Skeletal muscle cell (primary cell): Measurements from ENCODE around the gene FUNDC2.
"Not testable (repeated sequence)": the region's sequence is repeated elsewhere in the genome, so short reads cannot be mapped to it uniquely, and the experiment has no call there.

Experiments used
- DNase-seq: peaks from one replicate; pipeline ENCODE4 v3.0.0-alpha.2; 2010; ENCODE audit warnings: low read depth
- H3K4me3 ChIP-seq: 2 replicates; pipeline ENCODE4 v1.5.1; 2011; ENCODE audit warnings: low read depth, mild to moderate bottlenecking, control low read depth, low read length, moderate library complexity

FUNDC2 gene, protein sequence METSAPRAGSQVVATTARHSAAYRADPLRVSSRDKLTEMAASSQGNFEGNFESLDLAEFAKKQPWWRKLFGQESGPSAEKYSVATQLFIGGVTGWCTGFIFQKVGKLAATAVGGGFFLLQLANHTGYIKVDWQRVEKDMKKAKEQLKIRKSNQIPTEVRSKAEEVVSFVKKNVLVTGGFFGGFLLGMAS

DNA sequence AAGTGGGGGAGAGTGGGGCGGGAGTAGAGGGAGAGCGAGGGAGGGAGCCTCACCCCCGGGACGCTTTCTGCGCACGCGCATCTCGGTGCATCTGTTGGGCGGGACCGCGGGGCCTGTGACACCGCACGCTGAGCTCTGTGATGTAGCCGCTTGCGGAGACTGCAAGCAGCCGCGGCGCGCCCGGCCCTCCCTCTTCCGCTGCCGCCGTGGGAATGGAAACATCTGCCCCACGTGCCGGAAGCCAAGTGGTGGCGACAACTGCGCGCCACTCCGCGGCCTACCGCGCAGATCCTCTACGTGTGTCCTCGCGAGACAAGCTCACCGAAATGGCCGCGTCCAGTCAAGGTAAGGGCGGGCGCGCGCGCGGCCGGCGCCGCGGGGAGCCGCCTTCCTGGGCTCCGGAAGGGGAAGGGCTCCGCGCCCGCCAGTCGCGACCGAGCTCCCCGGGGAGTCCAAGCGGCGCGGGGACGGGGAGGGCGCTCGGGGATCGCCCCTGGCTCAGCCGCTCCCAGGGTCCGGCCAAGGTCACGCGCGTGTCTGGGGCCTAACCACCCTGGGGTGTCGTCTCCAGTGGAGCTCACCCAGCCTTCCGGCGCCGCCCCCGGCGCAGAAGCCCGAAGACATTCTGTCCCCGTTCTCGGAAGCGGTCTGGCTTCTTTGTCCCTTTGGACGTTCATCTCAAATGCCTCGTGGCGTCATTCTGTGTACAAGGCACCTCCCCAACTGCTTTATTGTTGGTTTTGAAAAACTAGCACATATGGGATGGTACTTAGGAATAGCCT, at the start of gene FUNDC2:
Gene FUNDC2 (plus strand): TSS at position 118 of the 782 bp plus-strand sequence. CDS start 95 bp downstream, at position 213.
- DNase-seq: peak; percentile 80
- peak within 1 kb of the TSS; percentile 67 for H3K4me3 ChIP-seq

DNA sequence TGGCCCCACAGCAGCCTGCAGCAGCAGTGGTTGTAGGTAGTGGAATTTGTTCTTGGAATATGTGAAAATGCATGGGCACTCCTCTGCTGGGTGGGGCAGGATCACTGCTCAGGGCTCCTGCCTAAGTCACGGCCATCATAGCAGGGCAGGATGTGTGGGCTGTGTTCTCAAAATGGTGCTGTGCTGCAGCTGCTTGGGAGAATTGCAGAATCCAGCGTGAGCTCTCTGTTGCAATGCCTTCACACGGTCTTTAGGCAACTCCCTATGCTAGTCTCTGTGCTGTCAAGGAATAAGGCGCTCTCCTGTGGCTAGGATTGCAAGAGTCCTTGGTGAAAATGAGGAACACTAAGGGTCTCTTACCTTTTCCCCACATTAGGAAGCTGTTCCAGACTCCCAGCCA, 47.0 kb upstream of the FUNDC2 start:
- H3K4me3 ChIP-seq: no peak overlapping the region
- no peak for DNase-seq

DNA sequence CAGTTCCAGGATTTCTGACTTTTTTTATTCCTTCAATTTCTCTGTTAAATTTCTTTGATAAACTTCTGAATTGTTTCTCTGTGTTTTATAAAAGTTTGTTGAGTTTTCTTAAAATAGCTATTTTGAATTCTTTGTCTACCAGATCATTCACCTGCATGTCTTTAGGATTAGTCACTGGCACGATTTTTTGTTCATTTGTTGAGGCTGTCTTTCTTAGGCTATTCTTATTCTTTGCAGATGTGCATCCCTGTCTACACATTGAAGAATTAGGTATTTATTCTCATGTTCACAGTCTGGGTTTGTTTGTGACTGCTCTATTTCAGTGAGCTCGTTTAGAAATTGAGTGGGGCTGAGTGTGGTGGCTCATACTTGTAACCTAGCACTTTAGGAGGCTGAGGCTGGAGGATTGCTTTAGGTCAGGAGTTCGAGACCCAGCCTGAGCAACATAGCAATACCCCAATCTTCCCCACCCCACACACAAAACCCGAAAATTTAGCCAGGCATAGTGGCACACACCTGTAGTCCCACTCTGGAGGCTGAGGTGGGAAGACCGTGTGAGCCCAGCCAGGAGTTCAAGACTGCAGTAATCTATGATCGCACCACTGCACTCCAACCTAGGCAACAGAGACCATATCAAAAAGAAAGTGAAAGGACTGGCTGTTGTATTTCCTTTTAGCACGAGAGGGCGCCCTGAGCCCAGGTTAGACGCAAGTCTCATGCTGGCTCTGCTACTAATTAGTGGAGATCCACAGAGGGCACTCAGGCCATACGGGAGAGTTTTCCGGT, 46.1 kb upstream of the FUNDC2 start:
- DNase-seq: peak; percentile 4
- peak overlapping the region; percentile 38 for H3K4me3 ChIP-seq

DNA sequence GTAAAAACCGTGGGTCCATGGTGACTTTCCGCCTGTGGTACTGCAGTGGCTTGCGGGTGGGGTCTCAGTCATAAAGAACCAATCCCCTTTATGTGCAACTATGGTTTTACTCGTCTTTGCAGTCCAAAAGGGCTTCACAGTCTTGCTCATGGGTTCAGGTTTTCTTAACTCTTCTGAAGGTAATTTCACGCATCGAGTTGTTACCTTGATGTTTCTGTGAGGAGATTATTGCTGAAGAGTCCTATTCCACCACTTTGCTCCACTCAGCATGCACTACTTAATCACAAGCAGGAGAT, 45.6 kb upstream of the FUNDC2 start:
- no peak for DNase-seq
- no peak overlapping the region for H3K4me3 ChIP-seq

DNA sequence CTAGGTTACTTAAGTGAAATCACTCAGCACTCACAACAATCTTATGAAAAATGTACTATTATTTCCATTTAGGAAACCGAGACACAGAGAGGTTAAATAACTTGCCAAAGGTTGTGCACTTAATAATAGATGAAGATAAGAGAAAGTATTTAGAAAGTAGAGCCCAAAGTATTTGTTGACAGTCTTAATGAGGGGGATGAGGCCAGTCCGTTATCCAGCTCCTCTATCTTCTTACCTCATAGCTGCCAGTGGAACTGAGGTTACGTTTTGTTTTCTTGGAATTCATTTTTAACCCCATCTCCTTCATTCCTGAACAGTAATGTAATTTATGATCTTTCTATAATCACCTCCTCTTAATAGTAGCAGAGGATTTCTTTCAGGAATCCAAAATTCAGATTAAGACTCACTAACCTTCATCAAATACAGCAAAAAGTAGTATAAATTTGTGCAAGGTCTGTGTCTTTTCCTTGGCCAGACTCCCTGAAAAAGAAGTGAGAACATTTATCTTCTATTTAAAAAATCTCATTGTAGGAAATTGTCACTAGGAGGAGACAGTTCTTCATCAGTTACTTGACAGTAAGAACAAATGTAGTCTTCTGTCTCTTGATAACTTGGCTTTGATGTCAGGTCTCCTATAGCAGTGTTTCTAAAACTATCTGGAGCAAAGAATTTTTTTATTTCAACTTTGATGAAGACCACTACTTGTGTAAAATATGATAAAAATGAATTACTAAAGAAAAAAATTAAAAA, 39.6 kb upstream of the FUNDC2 start:
- DNase-seq: no peak
- no peak overlapping the region for H3K4me3 ChIP-seq

DNA sequence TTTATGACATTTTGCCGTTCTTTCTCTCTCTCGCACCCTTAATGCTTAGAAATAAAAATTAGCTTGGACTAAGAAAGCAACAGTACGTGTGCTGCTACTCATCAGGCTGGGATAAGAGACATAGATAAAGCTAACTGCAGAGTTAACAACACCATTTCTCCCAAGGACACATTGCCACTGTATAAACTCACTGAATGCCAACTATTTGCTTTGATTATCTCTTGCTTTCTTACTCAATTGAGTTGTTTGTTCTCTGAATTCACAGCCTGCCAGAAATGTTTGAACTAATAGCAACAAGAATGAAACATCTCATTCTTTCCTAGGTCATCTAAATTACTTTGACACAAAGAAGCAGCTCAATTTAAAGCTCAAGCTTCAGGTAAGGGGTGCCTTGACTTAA, 38.7 kb upstream of the FUNDC2 start:
- no peak for DNase-seq
- H3K4me3 ChIP-seq: no peak overlapping the region

DNA sequence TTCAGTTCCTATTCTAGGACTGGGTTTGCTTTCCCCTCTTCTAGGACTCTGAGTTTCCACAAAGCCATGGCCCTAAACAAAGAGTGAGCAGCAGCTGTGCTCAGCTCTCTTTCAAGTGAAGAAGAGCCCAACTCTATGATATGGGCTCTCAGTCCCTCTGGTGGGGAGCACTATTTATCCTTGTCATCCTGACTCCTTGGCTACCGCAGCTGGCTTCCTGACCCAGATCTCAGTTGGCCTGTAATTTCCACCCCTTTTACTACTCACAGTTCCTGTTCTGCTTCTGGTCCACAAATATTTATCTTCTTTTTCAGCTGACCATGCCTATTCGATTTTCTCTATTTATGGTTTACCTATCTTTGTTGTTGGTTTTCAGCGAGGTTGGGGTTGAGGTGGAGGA, 37.9 kb upstream of the FUNDC2 start:
- no peak overlapping the region for H3K4me3 ChIP-seq
- DNase-seq: no peak

DNA sequence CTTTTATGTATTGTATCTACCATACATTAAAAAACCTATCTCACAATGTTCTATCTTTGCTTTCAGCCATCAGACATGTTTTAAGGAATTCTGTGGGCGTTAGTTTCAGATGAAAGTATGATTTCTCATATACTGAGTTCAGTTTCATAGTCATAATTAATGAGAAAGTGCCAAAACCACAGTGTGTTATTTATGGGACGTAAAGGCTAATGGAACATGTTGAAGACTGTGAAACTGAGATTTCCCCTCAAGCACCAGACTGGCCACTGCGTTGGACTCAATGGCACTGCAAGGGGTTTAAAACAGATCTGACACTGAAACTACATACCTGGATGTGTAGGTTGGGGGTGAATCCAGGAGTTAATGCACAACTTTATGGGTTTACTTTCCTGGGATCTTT, 36.1 kb upstream of the FUNDC2 start:
- no peak overlapping the region for H3K4me3 ChIP-seq
- no peak for DNase-seq

DNA sequence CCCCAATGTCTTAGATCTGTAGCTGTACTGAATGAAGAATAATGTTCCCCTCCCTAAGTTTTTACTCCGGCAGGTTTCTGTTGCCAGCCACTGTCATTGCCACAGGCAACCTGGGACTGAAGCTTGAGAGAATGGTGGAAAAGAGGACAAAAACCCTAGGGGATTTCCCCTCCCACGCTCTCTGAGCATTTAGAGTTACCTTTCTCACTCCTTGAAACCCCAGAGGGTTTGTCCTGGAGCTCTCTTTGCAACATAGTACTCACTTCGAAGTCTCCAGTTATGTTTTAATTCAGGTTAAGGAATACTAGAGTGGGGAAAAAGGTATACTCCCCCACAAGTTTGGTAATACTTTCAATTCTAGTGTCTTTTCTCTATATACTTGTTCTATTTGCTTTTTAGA, 35.6 kb upstream of the FUNDC2 start:
- DNase-seq: no peak

DNA sequence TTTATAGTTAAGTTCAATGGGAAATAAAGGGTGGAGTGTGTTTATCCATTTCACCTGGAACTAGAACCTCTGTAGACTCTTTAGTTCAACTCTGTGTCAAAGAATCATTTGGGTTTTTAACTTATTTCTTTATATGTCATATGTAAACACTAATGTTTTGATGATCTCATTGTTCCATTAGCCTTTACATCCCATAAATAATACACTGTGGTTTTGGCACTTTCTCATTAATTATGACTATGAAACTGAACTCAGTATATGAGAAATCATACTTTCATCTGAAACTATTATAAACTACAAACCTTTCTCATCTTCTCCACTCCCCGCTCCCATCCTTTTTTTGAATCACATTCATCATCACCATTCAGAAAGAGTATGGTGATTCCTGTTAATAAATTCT, 35.2 kb upstream of the FUNDC2 start:
- no peak overlapping the region for H3K4me3 ChIP-seq
- DNase-seq: no peak

More for the DNA sequence above, 35.6 kb upstream of the FUNDC2 start:
- H3K4me3 ChIP-seq: no peak overlapping the region

DNA sequence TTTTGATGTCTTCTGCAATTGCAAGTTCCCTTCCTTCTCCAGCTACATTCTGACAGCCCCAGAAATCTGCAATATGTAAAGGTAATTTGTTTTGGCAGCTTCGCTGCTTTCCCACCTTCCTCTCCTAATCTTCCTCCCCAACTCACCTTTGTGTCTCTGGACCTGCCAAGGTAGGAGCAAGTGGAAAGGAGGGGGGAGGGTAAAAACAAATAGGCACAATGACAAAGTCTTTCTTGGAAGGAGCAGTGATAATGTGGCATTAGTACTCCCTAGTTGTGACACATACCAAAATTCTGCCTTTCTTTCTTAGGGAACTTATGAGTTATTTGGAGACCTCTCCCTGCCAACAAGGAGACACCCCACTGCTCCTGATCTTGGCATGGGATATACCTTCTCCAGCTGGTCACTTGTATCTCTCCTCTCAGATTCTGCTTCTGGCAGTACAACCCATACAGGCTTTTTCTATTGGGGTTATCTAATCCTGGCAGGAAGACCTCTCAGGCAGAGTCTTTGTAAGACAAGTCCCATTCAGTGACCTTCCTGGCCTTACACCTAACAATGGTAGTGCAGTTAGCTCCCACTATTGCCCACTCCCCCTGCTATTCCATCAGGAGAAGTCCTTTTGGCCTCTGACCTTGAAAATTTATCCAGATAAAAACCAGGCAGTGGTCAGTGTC, 28.3 kb upstream of the FUNDC2 start:
- no peak for DNase-seq
- H3K4me3 ChIP-seq: no peak overlapping the region

DNA sequence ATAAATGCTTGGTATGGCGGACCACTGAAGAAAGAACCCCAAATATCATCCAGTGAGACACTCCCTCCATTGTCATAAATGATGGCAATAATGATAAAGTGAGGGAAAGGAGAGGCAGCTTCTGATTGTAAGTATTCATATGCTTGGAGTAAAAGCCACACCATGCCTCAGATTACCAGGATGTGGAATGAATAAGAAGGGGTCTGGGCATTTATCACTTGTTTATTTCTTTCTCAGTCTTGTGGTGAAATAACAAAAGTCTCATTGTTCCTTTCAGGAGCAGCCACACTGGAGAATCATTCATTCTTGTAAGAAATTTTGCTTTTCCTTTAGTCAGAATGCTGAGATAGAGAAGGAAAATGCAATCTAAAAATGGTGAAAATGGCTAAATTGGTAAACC, 25.8 kb upstream of the FUNDC2 start:
- no peak overlapping the region for H3K4me3 ChIP-seq
- no peak for DNase-seq

DNA sequence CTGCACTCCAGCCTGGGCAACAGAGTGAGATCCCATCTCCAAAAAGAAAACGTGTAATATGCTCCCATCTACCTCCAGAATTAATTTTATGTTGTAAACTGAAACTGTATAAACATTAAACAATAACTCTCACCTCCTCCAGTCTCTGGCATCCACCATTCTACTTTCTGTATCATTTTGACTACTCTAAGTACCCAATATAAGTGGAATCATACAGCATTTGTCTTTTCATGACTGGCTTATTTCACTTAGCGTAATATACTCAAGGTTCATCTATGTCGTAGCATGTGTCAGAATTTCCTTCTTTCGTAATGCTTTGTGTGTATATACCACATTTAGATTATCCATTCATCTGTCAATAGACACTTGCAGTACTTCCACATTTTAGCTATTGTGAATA, 24.8 kb upstream of the FUNDC2 start:
- H3K4me3 ChIP-seq: no peak overlapping the region
- DNase-seq: no peak

DNA sequence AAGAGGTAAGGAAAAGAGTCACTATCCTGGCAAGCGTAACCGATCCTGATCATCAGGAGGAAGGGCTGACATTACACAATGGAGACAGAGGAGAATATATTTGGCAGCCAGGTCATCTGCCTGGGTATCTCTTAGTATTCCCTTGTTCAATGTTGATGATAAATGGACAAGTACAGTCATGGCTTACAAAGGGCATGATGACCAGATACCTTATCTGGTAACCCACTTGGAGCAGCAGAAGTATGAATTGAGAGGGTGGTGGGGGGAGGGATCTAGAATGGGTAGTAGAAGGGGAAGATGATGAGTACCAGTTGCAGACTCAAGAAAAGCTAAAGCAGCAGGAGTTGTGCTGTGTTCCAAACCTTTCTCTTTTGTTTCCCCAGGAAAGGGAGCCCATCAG, 21.5 kb upstream of the FUNDC2 start:
- no peak overlapping the region for H3K4me3 ChIP-seq
- no peak for DNase-seq

DNA sequence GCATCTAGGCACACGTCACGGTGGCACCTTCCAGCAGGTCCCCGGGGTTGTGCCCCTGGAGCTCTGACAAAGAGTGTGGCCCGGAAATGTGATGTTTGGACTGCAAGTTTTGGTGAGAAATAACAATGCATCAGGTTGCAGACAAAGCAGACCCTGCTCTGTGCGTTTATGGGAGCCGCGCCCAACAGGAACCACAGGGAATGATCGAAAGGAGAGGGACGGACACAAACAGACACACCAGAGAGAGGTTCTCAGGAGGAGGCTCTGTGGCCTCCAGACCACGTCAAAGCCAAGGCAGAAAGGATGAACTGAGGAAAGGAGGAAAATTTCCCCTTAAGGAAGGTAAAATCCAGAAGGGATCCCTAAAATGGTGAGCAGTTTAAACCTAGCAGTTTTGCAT, 20.3 kb upstream of the FUNDC2 start:
- H3K4me3 ChIP-seq, DNase-seq: not testable (repeated sequence)

DNA sequence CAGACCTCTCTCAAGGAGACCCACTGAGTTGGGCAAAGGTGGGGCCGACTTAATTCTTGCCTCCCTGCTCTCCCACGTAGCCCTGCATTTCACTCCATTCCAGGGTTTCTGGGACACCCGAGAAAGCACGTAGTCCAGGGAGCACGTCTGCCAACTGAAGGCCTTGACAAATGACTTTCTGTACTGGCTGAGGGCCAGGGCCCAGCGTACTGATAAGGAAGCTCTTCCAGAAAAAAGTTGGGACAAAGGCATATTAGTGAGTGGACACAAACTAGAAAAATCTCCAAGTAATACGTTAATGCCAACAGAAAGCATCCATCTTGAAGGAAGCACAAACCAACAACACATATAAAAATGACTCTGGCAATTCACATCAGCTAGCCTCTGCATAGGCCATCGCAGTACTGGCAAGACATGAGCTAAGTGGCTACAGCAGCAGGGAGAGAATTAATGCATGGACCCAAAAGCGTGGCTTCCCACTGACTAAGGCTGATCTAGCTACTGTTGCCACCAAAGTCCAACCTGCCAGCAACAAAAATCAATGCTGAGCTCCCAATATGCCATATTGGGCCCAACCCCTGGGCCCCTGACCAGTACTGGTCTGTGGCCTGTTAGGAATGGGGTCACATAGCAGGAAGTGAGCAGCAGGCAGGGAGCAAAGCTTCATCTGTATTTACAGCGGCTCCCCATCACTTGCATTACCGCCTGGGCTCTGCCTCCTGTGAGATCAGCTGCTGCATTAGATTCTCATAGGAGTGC, 19.6 kb upstream of the FUNDC2 start:
- DNase-seq, H3K4me3 ChIP-seq: not testable (repeated sequence)

DNA sequence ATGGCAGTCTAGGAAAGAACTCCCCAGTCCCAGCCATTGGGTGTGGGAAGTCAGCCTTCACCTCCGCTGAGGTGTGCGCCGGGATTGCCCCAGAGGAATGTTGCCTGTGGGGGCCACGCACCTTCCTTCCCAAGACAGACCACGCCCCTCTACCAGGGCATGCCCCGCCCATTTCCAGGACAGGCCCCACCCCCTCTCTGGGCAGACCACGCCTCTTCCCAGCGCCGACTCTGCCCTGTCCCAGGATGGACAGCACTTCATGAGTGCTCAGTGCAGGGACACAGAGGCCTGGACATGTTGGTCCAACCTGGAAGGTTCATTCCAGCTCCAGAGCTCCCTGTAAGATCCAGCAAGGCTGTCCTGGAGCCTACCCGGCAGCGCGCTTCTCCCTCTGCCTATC, 18.1 kb upstream of the FUNDC2 start:
- H3K4me3 ChIP-seq, DNase-seq: not testable (repeated sequence)

DNA sequence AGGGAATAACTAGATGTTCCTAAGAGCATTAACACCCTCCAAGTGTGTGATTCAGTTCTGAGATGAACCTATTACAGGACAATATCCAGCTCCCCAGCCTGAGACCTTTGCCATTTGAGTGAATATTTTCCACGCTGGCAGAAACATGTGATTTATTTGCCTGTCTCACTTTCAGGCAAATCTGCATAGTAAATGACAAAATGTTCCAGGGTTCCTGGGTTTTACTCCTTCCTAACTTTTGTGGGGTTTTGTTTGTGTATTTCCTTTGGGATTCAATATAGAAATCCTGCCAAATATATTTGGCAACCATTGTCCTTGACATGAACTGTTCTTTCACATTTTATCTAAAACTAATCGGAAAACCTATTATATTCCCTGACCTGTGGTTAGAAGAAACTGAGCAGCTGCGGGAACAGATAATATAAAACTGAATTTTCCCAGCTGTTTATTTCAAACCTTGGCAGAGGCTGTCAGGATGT, 16.6 kb upstream of the FUNDC2 start:
- H3K4me3 ChIP-seq: no peak overlapping the region
- no peak for DNase-seq

DNA sequence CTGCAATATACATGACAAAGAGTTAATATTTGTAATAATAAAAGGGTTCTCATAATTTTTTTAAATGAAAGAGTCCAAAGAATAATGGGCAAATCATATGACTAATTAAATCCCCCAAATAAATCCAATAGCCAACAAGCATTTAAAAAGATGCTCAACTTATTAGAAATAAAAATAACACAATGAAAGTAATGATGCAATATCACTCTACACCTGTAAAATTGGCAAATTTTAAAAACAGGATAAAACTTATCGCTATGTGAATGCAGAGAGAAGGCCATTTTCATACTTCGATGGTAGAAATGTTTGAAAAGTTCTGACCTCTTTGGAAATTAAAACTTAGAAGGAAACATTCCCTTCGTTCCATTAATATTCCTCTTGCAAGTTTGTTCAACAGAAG, 6.1 kb upstream of the FUNDC2 start:
- no peak for DNase-seq
- no peak overlapping the region for H3K4me3 ChIP-seq
